Testis (tissue), 3 donors: ENCODE results near the gene MMP11. TPM values are rescaled to one million over a fixed set of nuclear protein-coding genes. Genes with fewer than 3 reads are reported as not detected.
A peak's percentile ranks its signal among the peaks of the same experiment; 100 is the strongest.

Experiments used
- DNase-seq: peaks from one replicate; pipeline ENCODE4 v3.0.0-alpha.2; 2019
- H3K27ac ChIP-seq, 2 donors: fragments of 200-600 bp; sonication (generic); one replicate each; pipeline ENCODE4 v1.5.1; 2019
- H3K27me3 ChIP-seq: fragments of 200-600 bp; sonication (generic); one replicate; pipeline ENCODE4 v1.5.1; 2019
- H3K36me3 ChIP-seq: fragments of 200-600 bp; sonication (generic); one replicate; pipeline ENCODE4 v1.5.1; 2017; ENCODE audit warnings: low read depth; ENCODE audit errors: missing control alignments
- H3K4me1 ChIP-seq: fragments of 200-600 bp; sonication (generic); one replicate; pipeline ENCODE4 v1.5.1; 2019
- H3K4me3 ChIP-seq, 2 donors: fragments of 200-600 bp; sonication (generic); one replicate each; pipeline ENCODE4 v1.5.1; 2017 to 2019
- H3K9me3 ChIP-seq: fragments of 200-600 bp; sonication (generic); one replicate; pipeline ENCODE4 v1.5.1; 2017
- CTCF ChIP-seq, 3 experiments: fragments of 450-650 bp in 2 of 3; fragments of 200-600 bp in 1 of 3; sonication (generic) in 1 of 3; IDR thresholded peaks; one replicate each; pipeline ENCODE4 v1.5.1; 2016 to 2019; ENCODE audit warnings: antibody characterized with exemption in 3 of 3, mild to moderate bottlenecking in 2 of 3, moderate library complexity in 1 of 3
- POLR2A ChIP-seq: fragments of 450-650 bp; IDR thresholded peaks from one replicate; pipeline ENCODE4 v1.6.1; 2017; ENCODE audit warnings: antibody characterized with exemption, mild to moderate bottlenecking, moderate library complexity
- WGBS, 2 donors: methylation state at CpG; one replicate each; pipeline ENCODE4 v1.1.5; 2018; 5-methylcytosine and 5-hydroxymethylcytosine counted together
- intact Hi-C: fragments of 100-400 bp; cut with DNase I; formaldehyde crosslinking; loops from one replicate; pipeline ENCODE4 v1.15.1; 2023; ENCODE audit warnings: low total_unique reads
- polyA plus RNA-seq: library from polyadenylated mRNA; stranded (reverse); fragments of 350-450 nt; fragmentation: Illumina TruSeq; extraction: RNeasy Lipid Tissue Mini Kit (QIAGEN cat#74804); gene quantifications from one replicate; pipeline ENCODE4 v1.2.3, GENCODE V29; 2014; ENCODE audit warnings: low read depth, low replicate concordance; ENCODE audit not compliant: insufficient read depth
- total RNA-seq, 2 donors: library from RNA; depleted of rRNA; stranded (reverse); fragments of >200 nt; gene quantifications; one replicate each; pipeline ENCODE4 v1.2.3, GENCODE V29; 2016

Gene MMP11
- total and polyA plus RNA-seq, 3 donors from 2014 or later: 13.6 to 36.1 (median 32.4) TPM

- H3K4me3 ChIP-seq: peak within 1 kb of the TSS; percentile 59 to 69
- no peaks in the 10 kb centered on the region for H3K9me3 ChIP-seq
- peak within 1 kb of the TSS; percentile 52 to 76 for H3K27ac ChIP-seq
- TF ChIP-seq POLR2A: no peak
- peak; percentile 74 to 80 (median 79) for TF ChIP-seq CTCF (IDR thresholded peaks at IDR 0.05)
- intact Hi-C loops: loop anchor here (5.0 kb wide), 1 partner anchor 79 kb away; no protein-coding TSS in a partner anchor
- H3K27me3 ChIP-seq: no peaks in the 10 kb centered on the region
- 0% methylated on average over 5 to 51 of the region's 63 CpGs for WGBS, 2 donors
- peaks cover 13% of the 10 kb centered on the region for H3K4me1 ChIP-seq
- no peaks in the 10 kb centered on the region for H3K36me3 ChIP-seq
- DNase-seq: peak; percentile 91
These were observed 4.7 kb upstream of the MMP11 start, which contains the start of gene CHCHD10 for GRCh38 chr22:23767673-23768548. Gene CHCHD10, minus strand, starts transcription at chr22:23767972. Its CDS starts 98 bp downstream, at chr22:23767874.

DNA sequence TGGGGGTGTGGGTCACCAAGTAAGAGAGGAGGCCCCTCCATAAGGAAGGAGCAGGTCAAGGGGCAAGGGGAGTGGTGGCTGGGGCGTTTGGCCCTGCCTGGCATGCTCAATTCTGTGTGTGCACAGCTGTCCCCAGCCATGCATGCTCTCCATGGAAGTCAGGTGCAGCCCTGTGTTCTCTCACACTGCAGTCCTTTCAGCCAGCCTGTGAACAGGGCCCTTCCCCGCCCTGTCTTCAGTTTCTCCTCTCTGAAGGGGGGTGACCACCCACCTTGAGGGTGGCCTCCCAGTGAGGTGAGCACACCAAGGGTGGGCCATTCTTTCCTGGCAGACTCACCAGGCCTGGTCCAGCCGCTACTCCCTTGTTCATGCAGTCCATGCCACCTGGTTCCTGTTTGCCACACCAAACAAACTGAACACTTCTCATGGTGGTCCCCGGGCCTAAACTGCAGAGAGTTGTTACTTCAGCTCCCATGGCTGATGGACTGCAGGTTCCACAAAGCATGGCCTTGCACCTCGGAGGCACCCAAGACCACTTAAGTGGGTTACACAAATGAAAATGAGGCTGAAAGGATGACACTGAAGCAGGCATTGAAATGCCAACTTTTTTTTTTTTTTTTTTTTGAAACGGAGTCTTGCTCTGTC, 3.2 kb upstream of the MMP11 start:
- peaks cover 13% of the 10 kb centered on the region for H3K4me1 ChIP-seq

GRCh38 chr22:23772315-23772648, 367 bp upstream of the MMP11 start:
- intact Hi-C loops: no loop called here
- Histone ChIP-seq H3K36me3 (no peaks in the 10 kb centered on the region), H3K27ac (no peak overlapping the region), H3K9me3 (no peaks in the 10 kb centered on the region), H3K4me1 (peaks cover 6% of the 10 kb centered on the region), H3K4me3 (peak overlapping the region in 1 of 2 donors; percentile 51), H3K27me3 (no peaks in the 10 kb centered on the region)
- TF ChIP-seq POLR2A: no peak
- no peak for DNase-seq
- WGBS, 2 donors: 15 to 21% methylated on average over 4 to 5 of the region's 6 CpGs

More for the DNA sequence above, 3.2 kb upstream of the MMP11 start:
- Histone ChIP-seq H3K36me3 (no peaks in the 10 kb centered on the region), H3K27me3 (no peaks in the 10 kb centered on the region), H3K27ac (no peak overlapping the region), H3K4me3 (no peak overlapping the region), H3K9me3 (no peaks in the 10 kb centered on the region)
- 85 to 93% methylated on average over 6 of the region's 6 CpGs for WGBS, 2 donors
- no peak for TF ChIP-seq POLR2A
- no peak for TF ChIP-seq CTCF (IDR thresholded peaks at IDR 0.05)
- no peak for DNase-seq
- intact Hi-C loops: loop anchor here (5.0 kb wide), 1 partner anchor 78 kb away; no protein-coding TSS in a partner anchor

GRCh38 chr22:23773483-23774113, 949 bp downstream of the MMP11 start:
- Histone ChIP-seq H3K27ac (no peak overlapping the region), H3K4me3 (peak overlapping the region in 1 of 2 donors; percentile 32), H3K4me1 (peaks cover 6% of the 10 kb centered on the region), H3K36me3 (no peaks in the 10 kb centered on the region), H3K9me3 (no peaks in the 10 kb centered on the region), H3K27me3 (no peaks in the 10 kb centered on the region)
- TF ChIP-seq CTCF (IDR thresholded peaks at IDR 0.05): no peak
- no peak for TF ChIP-seq POLR2A
- intact Hi-C loops: no loop called here
- WGBS, 2 donors: 63 to 67% methylated on average over 7 of the region's 7 CpGs
- DNase-seq: no peak
